Measurements from ENCODE around the gene PER1.

- TF ChIP-seq, protein P1, sequence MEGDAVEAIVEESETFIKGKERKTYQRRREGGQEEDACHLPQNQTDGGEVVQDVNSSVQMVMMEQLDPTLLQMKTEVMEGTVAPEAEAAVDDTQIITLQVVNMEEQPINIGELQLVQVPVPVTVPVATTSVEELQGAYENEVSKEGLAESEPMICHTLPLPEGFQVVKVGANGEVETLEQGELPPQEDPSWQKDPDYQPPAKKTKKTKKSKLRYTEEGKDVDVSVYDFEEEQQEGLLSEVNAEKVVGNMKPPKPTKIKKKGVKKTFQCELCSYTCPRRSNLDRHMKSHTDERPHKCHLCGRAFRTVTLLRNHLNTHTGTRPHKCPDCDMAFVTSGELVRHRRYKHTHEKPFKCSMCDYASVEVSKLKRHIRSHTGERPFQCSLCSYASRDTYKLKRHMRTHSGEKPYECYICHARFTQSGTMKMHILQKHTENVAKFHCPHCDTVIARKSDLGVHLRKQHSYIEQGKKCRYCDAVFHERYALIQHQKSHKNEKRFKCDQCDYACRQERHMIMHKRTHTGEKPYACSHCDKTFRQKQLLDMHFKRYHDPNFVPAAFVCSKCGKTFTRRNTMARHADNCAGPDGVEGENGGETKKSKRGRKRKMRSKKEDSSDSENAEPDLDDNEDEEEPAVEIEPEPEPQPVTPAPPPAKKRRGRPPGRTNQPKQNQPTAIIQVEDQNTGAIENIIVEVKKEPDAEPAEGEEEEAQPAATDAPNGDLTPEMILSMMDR (IDR thresholded peaks at IDR 0.05), result peak in 5 of 7 experiments; percentile 18 to 52 (median 28)
- no peak for TF ChIP-seq POLR2A (IDR thresholded peaks at IDR 0.05)
Measured at GRCh38 chr17:8121681-8122421, 30.4 kb downstream of the PER1 start.

All from body of pancreas (tissue), 4 donors.